D721Med (cell line): ENCODE data around the gene MROH7.

Experiments
- DNase-seq: peaks from one replicate; pipeline ENCODE4 v3.0.0; 2011; ENCODE audit warnings: low spot score; ENCODE audit not compliant: insufficient read length
- FAIRE-seq: peaks from 2 replicates; lab custom pipeline; 2011; peaks lifted over from hg19 to GRCh38; lab: Jason Lieb, UNC
- CTCF ChIP-seq: IDR thresholded peaks from 2 replicates; pipeline ENCODE4 v1.5.1; 2012; ENCODE audit warnings: mild to moderate bottlenecking, control low read depth; ENCODE audit not compliant: insufficient read depth; ENCODE audit errors: missing control alignments

Gene MROH7

GRCh38 chr1:54745864-54746263, 104.3 kb downstream of the MROH7 start:
- FAIRE-seq, result no peak
- no peak for DNase-seq
- TF ChIP-seq CTCF, result no peak

- FAIRE-seq, result no peak
- DNase-seq, result no peak
- TF ChIP-seq CTCF, result no peak
These were observed 106.7 kb downstream of the MROH7 start for GRCh38 chr1:54748094-54748835.

GRCh38 chr1:54750596-54750995, 109.0 kb downstream of the MROH7 start:
- FAIRE-seq (no peak), DNase-seq (no peak)
- no peak for TF ChIP-seq CTCF

- no peak for TF ChIP-seq CTCF
- FAIRE-seq (no peak), DNase-seq (no peak)
These were observed 109.8 kb downstream of the MROH7 start for GRCh38 chr1:54751426-54751825.

- no peak for DNase-seq
- no peak for FAIRE-seq
- TF ChIP-seq CTCF, result no peak
These were observed 112.5 kb downstream of the MROH7 start for GRCh38 chr1:54754045-54754444.

GRCh38 chr1:54754486-54755285, 113.1 kb downstream of the MROH7 start:
- DNase-seq (no peak), FAIRE-seq (no peak)
- TF ChIP-seq CTCF, result no peak

GRCh38 chr1:54757833-54758232, 116.2 kb downstream of the MROH7 start:
- DNase-seq (peak; percentile 7), FAIRE-seq (no peak)
- TF ChIP-seq CTCF, result no peak
